Chondrocyte (in vitro differentiated cells): ENCODE data around the gene PICK1. TPM values are rescaled to one million over a fixed set of nuclear protein-coding genes. Genes with fewer than 3 reads are reported as not detected.
"Not testable (repeated sequence)": the region's sequence is repeated elsewhere in the genome, so short reads cannot be mapped to it uniquely, and the experiment has no call there.

Experiments used
- DNase-seq: peaks from one replicate; pipeline ENCODE4 v3.0.0; 2021; ENCODE audit warnings: mixed read lengths, low spot score
- H3K27ac Mint-ChIP-seq: one replicate; pipeline ENCODE4 v1.8.0; 2021; ENCODE audit warnings: mild to moderate bottlenecking, moderate library complexity, mixed read lengths; ENCODE audit not compliant: unreplicated experiment
- H3K27me3 Mint-ChIP-seq: 2 replicates; pipeline ENCODE4 v1.8.0; 2021; ENCODE audit warnings: low read depth, mixed read lengths
- H3K36me3 Mint-ChIP-seq: 2 replicates; pipeline ENCODE4 v1.8.0; 2021; ENCODE audit warnings: low read depth, mixed read lengths
- H3K4me1 Mint-ChIP-seq: 2 replicates; pipeline ENCODE4 v1.8.0; 2021; ENCODE audit warnings: low read depth, mild to moderate bottlenecking, mixed read lengths
- H3K4me3 Mint-ChIP-seq: one replicate; pipeline ENCODE4 v1.8.0; 2021; ENCODE audit warnings: mild to moderate bottlenecking, moderate library complexity, mixed read lengths; ENCODE audit not compliant: unreplicated experiment
- H3K9me3 Mint-ChIP-seq: 2 replicates; pipeline ENCODE4 v1.8.0; 2021; ENCODE audit warnings: low read depth, mixed read lengths
- CTCF ChIP-seq: fragments of 200-600 bp; sonication (generic); IDR thresholded peaks from 2 replicates; pipeline ENCODE4 v1.5.0; 2021; ENCODE audit warnings: antibody characterized with exemption, mild to moderate bottlenecking, moderate library complexity
- total RNA-seq: library from RNA; stranded (reverse); gene quantifications from 3 replicates; pipeline ENCODE4 v1.2.1, GENCODE V29; 2021

The PICK1 gene
- total RNA-seq, 1 donor from 2014 or later = 13.5 TPM

- peak; percentile 86 for DNase-seq
- Mint-ChIP-seq H3K4me1 (peaks cover 4% of the 10 kb centered on the region), H3K4me3 (no peak overlapping the region), H3K27ac (no peak overlapping the region), H3K27me3 (no peaks in the 10 kb centered on the region), H3K9me3 (no peaks in the 10 kb centered on the region), H3K36me3 (peaks cover 3% of the 10 kb centered on the region)
- no peak for TF ChIP-seq CTCF
These were observed 54.7 kb downstream of the PICK1 start for GRCh38 chr22:38111925-38112355.

GRCh38 chr22:38112381-38112780 lies 55.2 kb downstream of the PICK1 start:
- Mint-ChIP-seq H3K9me3 (no peaks in the 10 kb centered on the region), H3K4me3 (no peak overlapping the region), H3K36me3 (peaks cover 3% of the 10 kb centered on the region), H3K27me3 (no peaks in the 10 kb centered on the region), H3K27ac (no peak overlapping the region), H3K4me1 (peaks cover 4% of the 10 kb centered on the region)
- no peak for TF ChIP-seq CTCF
- DNase-seq = no peak

- Mint-ChIP-seq H3K27me3 (no peaks in the 10 kb centered on the region), H3K4me1 (peaks cover 4% of the 10 kb centered on the region), H3K36me3 (peaks cover 3% of the 10 kb centered on the region), H3K27ac (no peak overlapping the region), H3K4me3 (no peak overlapping the region), H3K9me3 (no peaks in the 10 kb centered on the region)
- peak; percentile 96 for DNase-seq
- peak; percentile 96 for TF ChIP-seq CTCF
These were observed 57.5 kb downstream of the PICK1 start for GRCh38 chr22:38114484-38115398.

- peaks cover 4% of the 10 kb centered on the region for H3K4me1 Mint-ChIP-seq
- no peak overlapping the region for H3K27ac Mint-ChIP-seq
- no peaks in the 10 kb centered on the region for H3K27me3 Mint-ChIP-seq
- no peak for DNase-seq
- TF ChIP-seq CTCF = no peak
- no peak overlapping the region for H3K4me3 Mint-ChIP-seq
- H3K36me3 Mint-ChIP-seq = peaks cover 3% of the 10 kb centered on the region
- H3K9me3 Mint-ChIP-seq = no peaks in the 10 kb centered on the region
These were observed 58.4 kb downstream of the PICK1 start for GRCh38 chr22:38115423-38116205.

GRCh38 chr22:38117556-38117955 lies 60.4 kb downstream of the PICK1 start:
- not testable (repeated sequence) for DNase-seq, H3K36me3 Mint-ChIP-seq, H3K9me3 Mint-ChIP-seq, H3K4me3 Mint-ChIP-seq, H3K4me1 Mint-ChIP-seq, H3K27ac Mint-ChIP-seq, H3K27me3 Mint-ChIP-seq
